PFSK-1 (cell line): ENCODE results near the gene FKBP1A.

Source experiments
- SIN3A ChIP-seq: IDR thresholded peaks from 2 replicates; pipeline ENCODE4 v1.6.1; 2012; ENCODE audit warnings: mild to moderate bottlenecking, low read length, moderate library complexity, borderline replicate concordance; ENCODE audit not compliant: insufficient read depth
- TAF1 ChIP-seq: IDR thresholded peaks from 2 replicates; pipeline ENCODE4 v1.6.1; 2012; ENCODE audit warnings: low read length, control low read depth, borderline replicate concordance; ENCODE audit not compliant: insufficient read depth
- TF ChIP-seq, protein P1 (sequence below), 2 experiments: IDR thresholded peaks; 2 replicates each; pipeline versions ENCODE4 v1.6.1 to v1.8.0; 2011 to 2012; ENCODE audit warnings: low read depth in 2 of 2, low read length in 2 of 2, control low read depth in 1 of 2, inconsistent platforms in 1 of 2, mild to moderate bottlenecking in 1 of 2, moderate library complexity in 1 of 2; ENCODE audit not compliant: insufficient read depth in 1 of 2

The FKBP1A gene

DNA sequence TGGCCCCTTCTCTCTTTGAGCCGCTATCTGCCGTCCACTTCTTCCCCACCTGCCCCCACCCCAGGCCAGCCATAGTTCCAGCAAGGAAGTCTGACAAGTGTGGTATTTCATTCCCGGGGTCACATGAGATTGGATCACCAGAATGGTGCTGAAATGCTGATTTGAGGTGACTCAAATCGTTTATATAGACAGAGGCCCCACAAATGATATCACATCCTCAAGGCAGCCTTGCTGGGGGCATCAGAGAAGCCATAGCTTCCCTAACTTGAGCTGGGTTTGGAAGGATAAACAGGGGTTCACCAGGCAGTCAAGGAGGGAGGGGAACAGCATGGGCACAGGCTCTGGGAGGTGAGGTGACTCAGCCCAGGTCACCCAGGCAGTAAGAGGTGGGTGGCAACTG is 73.8 kb downstream of the FKBP1A start:
- TF ChIP-seq TAF1: no peak
- TF ChIP-seq, protein P1, sequence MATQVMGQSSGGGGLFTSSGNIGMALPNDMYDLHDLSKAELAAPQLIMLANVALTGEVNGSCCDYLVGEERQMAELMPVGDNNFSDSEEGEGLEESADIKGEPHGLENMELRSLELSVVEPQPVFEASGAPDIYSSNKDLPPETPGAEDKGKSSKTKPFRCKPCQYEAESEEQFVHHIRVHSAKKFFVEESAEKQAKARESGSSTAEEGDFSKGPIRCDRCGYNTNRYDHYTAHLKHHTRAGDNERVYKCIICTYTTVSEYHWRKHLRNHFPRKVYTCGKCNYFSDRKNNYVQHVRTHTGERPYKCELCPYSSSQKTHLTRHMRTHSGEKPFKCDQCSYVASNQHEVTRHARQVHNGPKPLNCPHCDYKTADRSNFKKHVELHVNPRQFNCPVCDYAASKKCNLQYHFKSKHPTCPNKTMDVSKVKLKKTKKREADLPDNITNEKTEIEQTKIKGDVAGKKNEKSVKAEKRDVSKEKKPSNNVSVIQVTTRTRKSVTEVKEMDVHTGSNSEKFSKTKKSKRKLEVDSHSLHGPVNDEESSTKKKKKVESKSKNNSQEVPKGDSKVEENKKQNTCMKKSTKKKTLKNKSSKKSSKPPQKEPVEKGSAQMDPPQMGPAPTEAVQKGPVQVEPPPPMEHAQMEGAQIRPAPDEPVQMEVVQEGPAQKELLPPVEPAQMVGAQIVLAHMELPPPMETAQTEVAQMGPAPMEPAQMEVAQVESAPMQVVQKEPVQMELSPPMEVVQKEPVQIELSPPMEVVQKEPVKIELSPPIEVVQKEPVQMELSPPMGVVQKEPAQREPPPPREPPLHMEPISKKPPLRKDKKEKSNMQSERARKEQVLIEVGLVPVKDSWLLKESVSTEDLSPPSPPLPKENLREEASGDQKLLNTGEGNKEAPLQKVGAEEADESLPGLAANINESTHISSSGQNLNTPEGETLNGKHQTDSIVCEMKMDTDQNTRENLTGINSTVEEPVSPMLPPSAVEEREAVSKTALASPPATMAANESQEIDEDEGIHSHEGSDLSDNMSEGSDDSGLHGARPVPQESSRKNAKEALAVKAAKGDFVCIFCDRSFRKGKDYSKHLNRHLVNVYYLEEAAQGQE (IDR thresholded peaks at IDR 0.05; ENCODE audit: insufficient read depth in 1 of 2, low read depth in 2 of 2, low read length in 2 of 2): no peak
- no peak for TF ChIP-seq SIN3A
